ENCODE results near the gene CCDC9B. TPM values are rescaled to one million over a fixed set of nuclear protein-coding genes. Genes with fewer than 3 reads are reported as not detected.

CCDC9B gene
- total and polyA plus RNA-seq, 2 of the 4 experiments (the other 2 are of a cell fraction) = 19.7 to 30.9 TPM

DNA sequence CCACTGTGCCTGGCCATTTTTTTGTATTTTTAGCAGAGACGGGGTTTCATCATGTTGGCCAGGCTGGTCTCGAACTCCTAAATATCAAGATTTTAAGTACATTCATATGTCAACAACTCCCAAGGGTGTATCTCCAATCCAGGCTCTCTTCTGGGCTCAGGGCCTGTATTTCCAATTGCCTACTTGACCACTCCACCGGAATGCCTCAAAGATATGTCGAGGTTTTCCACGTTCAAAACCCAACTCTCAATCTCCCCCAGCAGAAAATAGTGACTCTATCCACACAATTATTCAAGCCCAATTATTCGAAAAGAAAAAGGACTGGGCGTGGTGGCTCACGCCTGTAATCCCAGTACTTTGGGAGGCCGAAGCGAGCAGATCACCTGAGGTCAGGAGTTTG, 39.9 kb upstream of the CCDC9B start:
- H4K20me1 ChIP-seq (ENCODE audit: insufficient read depth, low read length) = no peaks in the 10 kb centered on the region
- peaks cover 4% of the 10 kb centered on the region for H3K4me1 ChIP-seq (ENCODE audit: control insufficient read depth, insufficient read depth, low read length)
- peak overlapping the region; percentile 86; the same call in 1 of the 2 replicates for H3K4ac ChIP-seq (ENCODE audit: low read depth, low read length)
- H2BK15ac ChIP-seq (ENCODE audit: low read depth, low read length) = peak overlapping the region; percentile 70; the same call in 2 of the 3 replicates
- peaks cover 14% of the 10 kb centered on the region; the same call in 1 of the 2 replicates for H3K9me1 ChIP-seq (ENCODE audit: insufficient read depth, low read length)
- H2AK9ac ChIP-seq (replicated peaks; ENCODE audit: low read depth, low read length, poor library complexity) = peak overlapping the region; percentile 67
- peak overlapping the region; percentile 57 for H2BK20ac ChIP-seq (ENCODE audit: low read depth, low read length)
- H3K14ac ChIP-seq (replicated peaks; ENCODE audit: low read depth, low read length) = 0 out of 2 replicates have a peak overlapping the region, but pooled peaks have one; percentile 24
- WGBS, 2 experiments (ENCODE audit: extremely low coverage in 2 of 2, insufficient read length in 1 of 2) = no CpG with 5 or more reads among the region's 10 CpGs
- peaks cover 16 to 29% of the 10 kb centered on the region in 2 experiments for H3K79me1 ChIP-seq (ENCODE audit: low read depth in 1 of 2, low read length in 2 of 2)
- H3K27me3 ChIP-seq (ENCODE audit: control insufficient read depth, insufficient read depth, low read length) = no peaks in the 10 kb centered on the region
- CTCF ChIA-PET = interaction anchor here (1.2 kb wide), 1 partner anchor 12 kb away, joined by 3 read pairs; no protein-coding TSS in a partner anchor
- H3K56ac ChIP-seq (ENCODE audit: extremely low read depth, insufficient read depth, low read length) = no peak overlapping the region
- H4K5ac ChIP-seq (ENCODE audit: low read depth, low read length) = peak overlapping the region; percentile 38; the same call in 1 of the 2 replicates
- DNase-seq (no peak), ATAC-seq (ENCODE audit: low read depth) (no peak)
- no peak overlapping the region for H2AFZ ChIP-seq (replicated peaks; ENCODE audit: low read length, poor library complexity)
- H4K8ac ChIP-seq (ENCODE audit: low read depth in 2 of 2, low read length in 2 of 2) = peak overlapping the region; percentile 60 to 90; a peak in 2 of 4 replicates
- H3K36me3 ChIP-seq (ENCODE audit: control insufficient read depth, insufficient read depth, low read length) = no peaks in the 10 kb centered on the region
- no peaks in the 10 kb centered on the region for H3K9me3 ChIP-seq (ENCODE audit: control insufficient read depth, insufficient read depth, low read length)
- peak overlapping the region; percentile 23; the same call in 1 of the 2 replicates for H3K18ac ChIP-seq (ENCODE audit: low read depth, low read length)
- in situ Hi-C loops (cut with MboI; ENCODE audit: low sequenced_read_pairs) (no loop called here), intact Hi-C loops (cut with micrococcal nuclease) (no loop called here), dilution Hi-C loops (cut with HindIII; ENCODE audit: low sequenced_read_pairs, unreplicated experiment) (no loop called here)
- H3K4me2 ChIP-seq (ENCODE audit: low read depth, low read length) = no peak overlapping the region
- TF ChIP-seq MAFK (IDR thresholded peaks at IDR 0.05; ENCODE audit: low read depth, low read length) = no peak
- no peak for TF ChIP-seq MXI1 (IDR thresholded peaks at IDR 0.05; ENCODE audit: borderline replicate concordance, low read depth, low read length)
- TF ChIP-seq BHLHE40 (IDR thresholded peaks at IDR 0.05; ENCODE audit: low read depth, low read length) = no peak
- no peak for TF ChIP-seq CTCF (conservative IDR thresholded peaks at IDR 0.05; ENCODE audit: low read depth, low read length)
- TF ChIP-seq POLR2A (IDR thresholded peaks at IDR 0.05; ENCODE audit: low read depth, low read length) = no peak
- no peak for TF ChIP-seq FOS (IDR thresholded peaks at IDR 0.05; ENCODE audit: low read depth, low read length)
- TF ChIP-seq CEBPB (IDR thresholded peaks at IDR 0.05; ENCODE audit: low read depth, low read length) = no peak
- TF ChIP-seq, protein P1, sequence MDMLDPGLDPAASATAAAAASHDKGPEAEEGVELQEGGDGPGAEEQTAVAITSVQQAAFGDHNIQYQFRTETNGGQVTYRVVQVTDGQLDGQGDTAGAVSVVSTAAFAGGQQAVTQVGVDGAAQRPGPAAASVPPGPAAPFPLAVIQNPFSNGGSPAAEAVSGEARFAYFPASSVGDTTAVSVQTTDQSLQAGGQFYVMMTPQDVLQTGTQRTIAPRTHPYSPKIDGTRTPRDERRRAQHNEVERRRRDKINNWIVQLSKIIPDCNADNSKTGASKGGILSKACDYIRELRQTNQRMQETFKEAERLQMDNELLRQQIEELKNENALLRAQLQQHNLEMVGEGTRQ (IDR thresholded peaks at IDR 0.05; ENCODE audit: low read depth, low read length) = no peak
- no peak for TF ChIP-seq SMC3 (IDR thresholded peaks at IDR 0.05; ENCODE audit: low read depth, low read length)
- no peak for TF ChIP-seq NFE2L2 (IDR thresholded peaks at IDR 0.05; ENCODE audit: low read depth, low read length)
- peak overlapping the region; percentile 80; the same call in 1 of the 2 replicates for H3K27ac ChIP-seq (ENCODE audit: insufficient read depth, low read length)
- no TSS peak for BruUV-seq (replicated peaks)
- H2BK120ac ChIP-seq (ENCODE audit: low read depth, low read length) = peak overlapping the region; percentile 73; the same call in 1 of the 2 replicates
- peak overlapping the region; percentile 79; the same call in 1 of the 2 replicates for H2AK5ac ChIP-seq (ENCODE audit: low read depth, low read length)
- H3K23ac ChIP-seq (ENCODE audit: low read depth, low read length) = no peak overlapping the region
- H3K4me3 ChIP-seq (ENCODE audit: insufficient read depth, low read depth, low read length) = no peak overlapping the region
- peak overlapping the region; percentile 88 for H2BK5ac ChIP-seq (ENCODE audit: low read depth, low read length, poor library complexity, severe bottlenecking)
- no peak overlapping the region for H3K9ac ChIP-seq (ENCODE audit: low read depth, low read length)
- H4K91ac ChIP-seq (ENCODE audit: insufficient read depth, low read depth, low read length) = peak overlapping the region; percentile 44
- POLR2A ChIA-PET (ENCODE audit: unreplicated experiment) = interaction anchor here (1.3 kb wide), 1 partner anchor 25 kb away, joined by 3 read pairs; the partner anchor contains the start of gene IVD

Measured in IMR-90 (cell line).